ENCODE data around the gene LTO1. TPM values are rescaled to one million over a fixed set of nuclear protein-coding genes. Genes with fewer than 3 reads are reported as not detected.

Gene LTO1
- total RNA-seq, 1 donor from 2014 or later: 21.4 TPM

DNA sequence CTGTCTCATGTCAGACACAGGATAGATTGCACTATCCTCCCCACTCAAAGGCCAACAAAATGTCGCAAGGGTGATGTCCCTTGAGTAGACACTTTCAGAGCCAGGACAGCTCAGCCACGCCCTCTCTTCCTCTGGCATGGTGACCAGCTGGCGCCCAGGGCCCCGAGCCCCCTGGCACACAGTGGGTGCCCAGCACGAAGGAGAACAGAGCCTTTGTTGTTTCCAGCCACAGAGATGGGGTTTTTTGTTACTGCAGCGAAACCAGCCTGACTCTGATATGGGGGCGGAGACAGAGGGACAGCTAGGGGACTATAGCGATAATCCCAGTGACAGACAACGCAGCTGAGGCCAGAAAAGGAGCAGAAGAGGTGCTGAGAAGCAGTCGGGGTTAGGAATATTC lies 57.5 kb downstream of the LTO1 start:
- no peaks in the 10 kb centered on the region for H3K36me3 Mint-ChIP-seq (ENCODE audit: unreplicated experiment)

DNA sequence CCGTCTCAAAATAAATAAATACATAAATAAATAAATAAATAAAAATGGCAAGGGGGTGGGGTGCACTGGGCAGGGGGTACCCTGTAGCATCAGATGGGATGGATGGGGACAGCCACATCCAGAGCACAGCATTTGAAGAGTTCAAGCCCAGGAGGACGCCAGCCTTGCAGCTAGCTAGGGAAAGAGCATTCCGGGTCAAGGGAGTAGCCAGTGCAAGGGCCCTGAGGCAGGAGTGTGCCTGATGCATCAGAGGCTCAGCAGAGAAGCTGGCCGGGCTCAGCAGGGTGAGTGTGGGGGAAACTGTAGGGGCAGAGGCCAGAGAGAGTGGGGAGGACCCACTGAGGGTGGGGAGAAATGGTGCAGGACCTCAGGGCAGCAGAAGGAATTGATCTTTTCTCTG lies 57.9 kb downstream of the LTO1 start:
- no peaks in the 10 kb centered on the region for H3K4me1 Mint-ChIP-seq (ENCODE audit: unreplicated experiment)

More for the DNA sequence above, 57.5 kb downstream of the LTO1 start:
- H3K27me3 Mint-ChIP-seq (ENCODE audit: unreplicated experiment): no peaks in the 10 kb centered on the region
- DNase-seq (ENCODE audit: extremely low spot score, unreplicated experiment): no peak
- TF ChIP-seq, protein P1, sequence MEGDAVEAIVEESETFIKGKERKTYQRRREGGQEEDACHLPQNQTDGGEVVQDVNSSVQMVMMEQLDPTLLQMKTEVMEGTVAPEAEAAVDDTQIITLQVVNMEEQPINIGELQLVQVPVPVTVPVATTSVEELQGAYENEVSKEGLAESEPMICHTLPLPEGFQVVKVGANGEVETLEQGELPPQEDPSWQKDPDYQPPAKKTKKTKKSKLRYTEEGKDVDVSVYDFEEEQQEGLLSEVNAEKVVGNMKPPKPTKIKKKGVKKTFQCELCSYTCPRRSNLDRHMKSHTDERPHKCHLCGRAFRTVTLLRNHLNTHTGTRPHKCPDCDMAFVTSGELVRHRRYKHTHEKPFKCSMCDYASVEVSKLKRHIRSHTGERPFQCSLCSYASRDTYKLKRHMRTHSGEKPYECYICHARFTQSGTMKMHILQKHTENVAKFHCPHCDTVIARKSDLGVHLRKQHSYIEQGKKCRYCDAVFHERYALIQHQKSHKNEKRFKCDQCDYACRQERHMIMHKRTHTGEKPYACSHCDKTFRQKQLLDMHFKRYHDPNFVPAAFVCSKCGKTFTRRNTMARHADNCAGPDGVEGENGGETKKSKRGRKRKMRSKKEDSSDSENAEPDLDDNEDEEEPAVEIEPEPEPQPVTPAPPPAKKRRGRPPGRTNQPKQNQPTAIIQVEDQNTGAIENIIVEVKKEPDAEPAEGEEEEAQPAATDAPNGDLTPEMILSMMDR (IDR thresholded peaks at IDR 0.05): no peak
- H3K4me1 Mint-ChIP-seq (ENCODE audit: unreplicated experiment): no peaks in the 10 kb centered on the region
- no peak overlapping the region for H3K4me3 Mint-ChIP-seq (ENCODE audit: unreplicated experiment)
- no peaks in the 10 kb centered on the region for H3K9me3 Mint-ChIP-seq (ENCODE audit: unreplicated experiment)
- no peak overlapping the region for H3K27ac Mint-ChIP-seq (ENCODE audit: unreplicated experiment)

More for the DNA sequence above, 57.9 kb downstream of the LTO1 start:
- no peak overlapping the region for H3K27ac Mint-ChIP-seq (ENCODE audit: unreplicated experiment)
- H3K9me3 Mint-ChIP-seq (ENCODE audit: unreplicated experiment): no peaks in the 10 kb centered on the region
- H3K4me3 Mint-ChIP-seq (ENCODE audit: unreplicated experiment): no peak overlapping the region
- DNase-seq (ENCODE audit: extremely low spot score, unreplicated experiment): no peak
- H3K36me3 Mint-ChIP-seq (ENCODE audit: unreplicated experiment): no peaks in the 10 kb centered on the region
- H3K27me3 Mint-ChIP-seq (ENCODE audit: unreplicated experiment): no peaks in the 10 kb centered on the region
- TF ChIP-seq, protein P1 (IDR thresholded peaks at IDR 0.05): no peak

Other genes starting within 250 kb of the LTO1 start
- not detected in 2 replicates for gene LINC01488, start 193.7 kb downstream of the LTO1 start, total RNA-seq
- 180 and 183 TPM in 2 replicates for gene CCND1, start 34.2 kb downstream of the LTO1 start, total RNA-seq
- 0.13 TPM in 1 of 2 replicates, not detected in the other for gene FGF19, start 28.7 kb upstream of the LTO1 start, total RNA-seq
- 0.26 and 0.40 TPM in 2 replicates for gene FGF4, start 100.0 kb upstream of the LTO1 start, total RNA-seq
- 2.3 and 2.5 TPM in 2 replicates for gene FGF3, start 144.1 kb upstream of the LTO1 start, total RNA-seq